ENCODE data around the gene DDI1.
"Not testable (repeated sequence)": the region's sequence is repeated elsewhere in the genome, so short reads cannot be mapped to it uniquely, and the experiment has no call there.

DDI1 gene

DNA sequence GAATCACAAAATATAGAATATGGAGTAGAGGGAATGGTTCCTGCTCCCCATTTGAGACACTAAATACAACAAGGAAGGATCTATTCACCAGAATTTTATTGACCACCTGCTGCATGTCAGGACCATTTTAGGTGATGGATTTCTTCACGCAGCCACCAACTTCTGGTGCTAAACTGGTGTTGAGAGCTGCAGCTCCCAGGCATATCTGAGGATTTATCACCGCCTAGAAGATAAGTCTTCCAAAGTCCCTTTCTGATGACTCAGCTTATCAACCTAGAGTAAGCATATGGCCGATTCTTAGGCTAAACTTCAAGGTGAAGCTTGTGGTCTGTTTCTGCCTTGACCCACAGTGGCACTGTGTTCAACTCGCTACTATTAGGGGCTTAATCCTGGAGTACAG is 6.7 kb downstream of the DDI1 start:
- DNase-seq, result peak; percentile 19

DNA sequence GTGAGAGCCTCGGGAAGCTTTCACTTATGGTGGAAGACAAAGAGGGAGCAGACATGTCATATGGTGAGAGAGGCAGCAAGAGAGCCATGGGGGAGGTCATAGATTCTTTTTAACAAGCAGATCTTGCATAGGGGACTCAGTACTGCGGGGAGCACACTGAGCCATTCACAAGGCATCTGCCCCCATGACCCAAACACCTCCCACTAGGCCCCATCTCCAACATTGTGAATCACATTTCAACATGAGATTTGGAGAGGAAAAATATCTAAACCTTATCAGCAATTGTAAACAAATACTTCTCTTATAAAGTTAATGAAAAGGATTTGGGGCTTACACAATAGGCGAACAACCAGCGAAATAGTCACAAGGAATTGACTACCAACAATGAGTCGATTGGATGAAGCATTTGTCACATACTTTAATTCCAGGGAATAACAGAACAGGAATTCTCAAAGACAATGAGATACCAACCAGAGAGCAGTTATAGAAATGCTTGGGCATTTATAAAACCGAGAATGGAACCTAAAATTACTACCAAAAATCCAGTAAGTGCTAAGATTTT is 7.3 kb downstream of the DDI1 start:
- DNase-seq, result peak; percentile 39

DNA sequence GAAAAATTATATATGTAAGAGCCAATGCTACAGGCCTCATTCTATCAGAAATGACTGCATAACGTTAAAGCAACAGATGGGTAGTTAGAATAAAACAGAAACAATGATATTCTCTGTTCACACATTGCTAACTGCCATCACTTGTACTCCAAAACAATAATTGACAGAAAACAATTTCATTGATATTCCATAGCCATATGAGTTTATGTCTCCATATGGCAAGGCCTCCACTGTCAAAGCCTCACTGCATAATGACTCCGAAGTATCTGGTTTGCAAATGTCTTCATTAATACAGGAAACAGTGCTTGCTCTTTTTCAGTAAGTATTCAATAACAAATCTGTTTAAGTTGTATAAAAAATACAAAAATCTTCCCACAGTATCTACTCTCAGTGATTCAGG is 9.9 kb downstream of the DDI1 start:
- no peak for DNase-seq

DNA sequence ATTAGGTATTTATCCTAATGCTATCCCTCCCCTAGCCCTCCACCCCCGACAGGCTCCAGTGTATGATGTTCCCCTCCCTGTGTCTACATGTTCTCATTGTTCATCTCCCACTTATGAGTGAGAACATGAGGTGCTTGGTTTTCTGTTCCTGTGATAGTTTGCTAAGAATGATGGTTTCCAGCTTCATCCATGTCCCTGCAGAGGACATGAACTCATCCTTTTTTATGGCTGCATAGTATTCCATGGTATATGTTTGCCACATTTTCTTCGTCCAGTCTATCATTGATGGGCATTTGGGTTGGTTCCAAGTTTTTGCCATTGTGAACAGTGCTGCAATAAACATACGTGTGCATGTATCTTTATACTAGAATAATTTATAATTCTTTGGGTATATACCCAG is 10.4 kb downstream of the DDI1 start:
- not testable (repeated sequence) for DNase-seq

DNA sequence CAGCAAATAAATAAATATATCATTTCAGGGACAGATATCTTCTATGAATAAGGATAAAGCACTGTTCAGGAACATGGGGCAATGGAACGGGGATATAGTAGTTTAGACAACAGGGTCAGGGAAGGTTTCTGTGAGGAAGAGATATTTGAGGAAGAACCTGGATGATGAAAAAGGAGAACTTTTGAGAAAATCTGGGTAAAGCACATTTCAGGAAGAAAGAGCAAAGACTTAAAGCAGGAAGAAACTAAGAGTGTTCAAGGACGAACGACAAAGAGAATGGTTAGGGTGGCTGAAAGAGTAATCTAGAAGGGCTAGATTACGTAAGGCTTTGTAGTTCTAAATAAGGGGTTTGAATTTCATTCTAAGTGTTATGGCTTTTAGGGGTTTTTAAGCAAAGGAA is 12.7 kb downstream of the DDI1 start:
- no peak for DNase-seq

- no peak for DNase-seq
These were observed 15.3 kb downstream of the DDI1 start for GRCh38 chr11:104051778-104052177.

DNA sequence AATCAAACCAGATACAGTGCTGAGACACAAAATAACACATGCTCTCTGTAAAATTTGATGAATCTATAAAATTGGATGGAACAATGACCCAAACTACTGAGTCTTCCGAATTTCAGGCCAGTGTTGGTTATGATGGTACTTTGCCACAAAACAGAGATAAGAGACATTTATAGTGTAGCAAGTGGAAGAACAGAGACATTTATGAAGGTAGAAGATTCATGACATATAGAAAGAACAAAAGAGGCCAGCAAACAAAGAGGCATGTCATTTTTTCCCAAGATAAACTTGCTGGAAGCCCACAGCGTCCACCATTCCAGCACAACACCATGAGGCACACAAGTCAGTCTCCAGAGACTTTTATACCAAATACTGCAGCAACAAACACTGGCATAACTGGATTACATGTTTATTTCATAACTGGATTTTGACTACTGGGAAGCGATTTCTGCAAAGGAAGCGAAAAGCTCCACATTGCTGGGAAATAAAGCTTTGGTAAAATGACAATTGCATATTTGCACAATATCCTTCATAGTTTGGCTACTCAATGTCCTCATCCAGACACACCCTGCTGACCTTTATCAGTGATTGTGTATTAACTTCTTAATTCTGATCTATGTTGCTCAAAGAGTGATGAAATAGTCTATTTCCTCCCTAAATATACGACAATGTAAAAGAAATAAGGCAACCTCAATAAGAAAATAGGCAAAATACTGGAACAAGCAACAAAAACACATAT is 17.5 kb downstream of the DDI1 start:
- DNase-seq, result no peak

GRCh38 chr11:104054911-104055529 is 18.6 kb downstream of the DDI1 start:
- no peak for DNase-seq

- no peak for DNase-seq
These were observed 19.2 kb downstream of the DDI1 start for GRCh38 chr11:104055596-104055995.

DNA sequence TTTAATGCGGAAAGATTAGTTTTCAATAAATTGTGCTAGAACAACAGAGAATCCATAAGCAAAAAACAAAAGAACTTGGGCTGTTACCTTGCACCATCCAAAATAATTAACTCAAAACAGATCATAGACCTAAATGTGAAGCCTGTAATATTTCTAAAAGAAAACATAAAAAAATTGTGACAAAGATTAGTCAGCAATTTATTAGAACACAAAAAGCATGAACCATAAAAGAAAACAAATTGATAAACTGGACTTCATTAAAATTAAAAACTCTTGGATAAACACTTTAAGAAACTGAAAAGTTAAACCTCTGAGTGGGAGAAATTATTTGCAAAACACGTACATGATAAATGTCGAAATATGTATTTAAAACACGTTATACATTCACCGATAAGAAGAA is 21.5 kb downstream of the DDI1 start:
- DNase-seq, result no peak

DNA sequence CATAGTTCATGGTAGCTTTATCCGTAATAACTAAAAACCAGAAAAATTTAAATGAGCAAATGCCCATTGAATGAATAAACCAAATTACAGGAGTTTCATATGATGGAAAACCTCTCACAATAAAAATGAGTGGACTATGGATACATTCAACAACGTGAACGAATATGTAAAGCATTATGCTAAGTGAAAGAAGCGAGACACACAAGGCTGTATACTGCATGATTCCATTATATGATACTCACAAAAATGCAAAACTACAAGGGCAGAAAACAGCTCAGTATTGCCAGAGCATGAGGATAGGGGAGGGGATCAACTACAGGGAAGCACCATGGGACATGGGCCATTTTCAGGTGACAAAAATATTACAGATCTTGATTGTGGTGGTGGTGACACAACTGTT is 22.2 kb downstream of the DDI1 start:
- DNase-seq, result no peak

GRCh38 chr11:104060004-104060794 is 23.8 kb downstream of the DDI1 start:
- peak; percentile 28 for DNase-seq

DNA sequence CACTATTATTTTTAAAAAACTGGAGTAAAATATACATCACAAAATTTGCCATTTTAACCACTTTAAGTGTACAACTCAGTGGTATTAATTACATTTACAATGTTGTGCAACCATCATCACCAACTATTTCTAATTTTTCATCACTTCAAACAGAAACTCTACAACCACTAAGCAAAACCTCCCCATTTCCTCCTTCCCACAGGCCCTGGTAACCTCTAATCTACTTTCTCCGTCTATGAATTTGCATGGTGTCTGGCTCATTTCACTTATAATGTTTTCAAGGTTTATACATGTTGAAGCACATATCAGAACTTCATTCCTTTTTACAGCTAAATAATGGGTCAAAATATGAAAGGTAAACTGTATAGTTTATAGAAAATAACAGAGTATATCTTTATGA is 24.4 kb downstream of the DDI1 start:
- DNase-seq, result no peak

GRCh38 chr11:104061853-104062521 is 25.5 kb downstream of the DDI1 start:
- peak; percentile 38 for DNase-seq

- DNase-seq, result no peak
These were observed 27.7 kb downstream of the DDI1 start for GRCh38 chr11:104064034-104064630.

GRCh38 chr11:104067534-104067933 is 31.1 kb downstream of the DDI1 start:
- DNase-seq, result no peak

- no peak for DNase-seq
These were observed 37.7 kb downstream of the DDI1 start for GRCh38 chr11:104073950-104074705.

DNA sequence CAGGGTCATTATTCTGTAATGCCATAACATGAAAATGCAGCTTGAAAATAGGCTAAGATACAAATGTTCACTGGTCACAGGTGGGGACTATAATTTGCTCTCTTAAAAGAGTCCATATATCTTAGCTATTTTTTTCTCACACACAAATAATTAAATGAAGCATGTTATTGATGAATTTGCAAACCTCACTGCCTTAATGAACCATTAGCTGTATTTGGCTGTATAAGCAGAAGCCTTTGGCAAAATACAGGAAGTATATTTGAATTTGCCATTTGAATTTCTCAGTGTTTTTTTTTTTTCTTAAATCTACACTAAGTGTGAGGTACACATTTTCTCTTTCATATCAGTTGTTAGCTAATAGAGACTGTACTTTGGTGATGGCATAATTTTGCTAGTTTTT is 38.7 kb downstream of the DDI1 start:
- no peak for DNase-seq

- DNase-seq, result no peak
These were observed 39.3 kb downstream of the DDI1 start for GRCh38 chr11:104075706-104076105.

GRCh38 chr11:104076455-104076854 is 40.0 kb downstream of the DDI1 start:
- DNase-seq, result no peak

DNA sequence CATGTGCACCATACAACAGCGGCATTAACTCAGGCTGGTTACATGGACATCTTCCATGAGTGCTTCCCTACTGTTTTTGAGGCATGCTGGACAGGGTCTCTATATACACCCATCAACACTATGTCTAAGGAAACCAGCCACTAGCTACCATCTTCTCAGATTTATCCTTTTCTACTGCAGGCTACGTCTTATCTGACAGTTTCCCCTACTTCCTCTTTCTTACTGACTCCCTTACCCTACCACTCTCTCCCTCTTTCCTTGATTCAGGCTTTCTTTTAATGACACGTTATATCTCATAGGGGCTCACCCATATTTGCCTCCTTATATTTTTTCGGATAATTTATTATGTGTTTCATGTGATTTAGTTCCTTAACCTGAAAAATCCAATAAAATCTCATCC is 41.8 kb downstream of the DDI1 start:
- no peak for DNase-seq

DNA sequence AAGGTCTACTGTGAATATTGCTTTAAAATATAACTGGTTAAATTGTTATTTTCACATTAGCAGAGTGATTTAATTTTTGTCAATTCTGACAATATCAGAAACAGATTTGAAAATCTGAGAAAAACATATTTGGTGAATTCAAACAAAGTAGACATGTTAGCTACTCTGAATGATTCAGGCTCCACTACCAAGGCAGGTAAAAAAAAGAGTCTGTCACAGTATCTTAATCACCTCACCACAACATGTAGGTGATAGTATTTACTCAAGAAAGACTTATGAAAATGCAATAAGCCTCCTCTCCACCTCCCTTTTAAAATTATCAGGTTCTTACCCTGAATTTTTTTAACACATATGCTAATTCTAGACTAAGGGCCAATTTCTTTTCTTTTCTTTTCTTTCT is 42.6 kb downstream of the DDI1 start:
- no peak for DNase-seq

All from fibroblast of upper back skin (primary cell).